Skeletal muscle cell (primary cell): ENCODE data around the gene ARPC2.
A peak's percentile ranks its signal among the peaks of the same experiment; 100 is the strongest.
"Not testable (repeated sequence)": the region's sequence is repeated elsewhere in the genome, so short reads cannot be mapped to it uniquely, and the experiment has no call there.

Experiments
- DNase-seq: peaks from one replicate; pipeline ENCODE4 v3.0.0-alpha.2; 2010; ENCODE audit warnings: low read depth
- H3K4me3 ChIP-seq: 2 replicates; pipeline ENCODE4 v1.5.1; 2011; ENCODE audit warnings: low read depth, mild to moderate bottlenecking, control low read depth, low read length, moderate library complexity

ARPC2 gene

DNA sequence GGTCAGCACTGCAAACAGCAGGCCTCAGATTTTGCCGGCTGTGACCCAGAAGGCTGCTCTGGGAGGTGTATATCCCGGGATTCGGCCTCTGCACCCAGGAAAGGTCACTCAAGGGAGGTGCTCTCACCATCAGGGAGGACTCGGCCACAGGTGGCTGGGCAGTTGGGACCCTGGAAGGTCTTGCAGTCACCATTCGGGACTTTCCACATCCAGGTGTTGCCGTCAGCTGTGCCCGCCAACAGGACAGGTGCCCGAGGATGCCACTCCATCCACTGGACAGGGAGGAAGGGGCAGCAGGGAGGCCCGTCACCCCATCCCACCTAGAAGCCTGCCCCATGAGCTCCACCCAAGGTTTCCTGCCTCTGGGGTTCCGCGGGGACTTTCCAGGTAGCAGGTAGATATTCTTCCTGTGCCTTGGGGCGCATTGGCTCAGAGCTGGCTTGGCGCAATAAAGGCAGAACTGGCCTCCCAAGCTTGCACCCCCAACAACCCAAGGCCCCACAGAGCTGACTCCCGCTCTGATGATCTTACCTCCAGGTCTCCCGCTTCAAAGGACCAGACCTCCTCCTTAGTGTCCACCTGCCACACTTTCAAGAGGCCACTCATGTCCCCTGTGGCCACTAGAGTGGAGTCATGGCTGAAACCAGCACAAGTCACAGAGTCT is 49.5 kb downstream of the ARPC2 start:
- DNase-seq: no peak
- H3K4me3 ChIP-seq: no peak overlapping the region

DNA sequence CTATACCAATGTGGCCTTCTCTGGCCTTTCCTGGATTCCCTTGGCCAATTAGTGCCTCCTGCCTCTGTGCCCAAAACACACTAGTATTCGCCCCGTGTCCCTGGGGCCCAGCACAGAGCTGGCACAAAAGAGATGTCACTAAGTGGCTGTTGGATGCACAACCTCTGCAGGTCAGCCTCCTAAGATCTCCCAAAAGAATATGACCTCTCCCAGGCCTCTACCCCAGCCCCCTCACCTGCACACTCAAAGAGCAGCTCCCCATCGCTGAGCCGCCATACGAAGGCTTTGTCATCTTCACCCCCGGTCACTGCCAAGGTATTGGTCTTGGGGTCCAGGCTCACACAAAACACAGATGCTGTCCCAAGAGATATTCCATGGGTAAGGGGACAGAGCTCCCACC is 50.3 kb downstream of the ARPC2 start:
- H3K4me3 ChIP-seq: no peak overlapping the region
- no peak for DNase-seq

DNA sequence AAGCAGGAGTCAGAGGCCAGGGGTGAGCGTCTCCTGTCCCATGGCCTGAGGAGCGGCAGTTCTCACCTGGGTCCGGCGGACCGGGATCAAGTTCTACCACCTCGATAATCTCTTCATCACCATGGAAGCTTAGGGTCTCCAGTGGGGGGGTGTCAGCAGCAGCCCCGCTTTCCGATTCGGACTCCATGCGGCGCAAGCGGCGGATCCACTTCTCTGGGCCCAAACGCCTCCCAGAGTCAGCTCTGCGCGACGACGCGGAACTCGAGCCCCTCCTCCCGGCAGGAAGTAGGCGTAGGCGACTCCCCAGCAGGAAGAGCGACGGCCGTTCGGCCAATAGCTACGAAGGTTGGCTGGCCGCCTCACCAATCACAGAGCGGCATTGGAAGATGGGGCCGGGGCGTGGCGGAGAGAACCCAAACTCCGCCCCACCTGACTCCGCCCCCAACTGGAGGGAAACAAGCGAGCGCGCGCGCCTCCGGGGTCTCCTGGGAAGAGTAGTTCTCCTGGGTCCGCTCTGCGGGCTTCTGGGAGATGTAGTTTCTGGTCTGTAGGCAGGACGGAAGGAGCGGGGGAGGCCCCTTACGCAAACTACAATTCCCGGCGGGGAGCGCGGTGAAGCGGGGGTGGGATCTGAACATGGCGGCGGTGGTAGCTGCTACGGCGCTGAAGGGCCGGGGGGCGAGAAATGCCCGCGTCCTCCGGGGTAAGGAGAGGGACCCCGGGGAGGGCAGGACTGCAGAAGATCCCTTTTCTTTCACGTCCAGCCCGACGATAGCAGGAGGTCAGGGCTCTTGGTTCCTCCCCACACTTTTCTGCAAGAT is 53.1 kb downstream of the ARPC2 start, which contains the start of the genes AAMP and PNKD:
AAMP (minus strand) TSS at position 238 of the 821 bp plus-strand sequence; CDS start at position 187, 51 bp downstream.
PNKD (plus strand) TSS at position 620 of the 821 bp plus-strand sequence; CDS start at position 637, 17 bp downstream.
- peak; percentile 98 for DNase-seq
- H3K4me3 ChIP-seq: peak within 1 kb of the TSS; percentile 92

DNA sequence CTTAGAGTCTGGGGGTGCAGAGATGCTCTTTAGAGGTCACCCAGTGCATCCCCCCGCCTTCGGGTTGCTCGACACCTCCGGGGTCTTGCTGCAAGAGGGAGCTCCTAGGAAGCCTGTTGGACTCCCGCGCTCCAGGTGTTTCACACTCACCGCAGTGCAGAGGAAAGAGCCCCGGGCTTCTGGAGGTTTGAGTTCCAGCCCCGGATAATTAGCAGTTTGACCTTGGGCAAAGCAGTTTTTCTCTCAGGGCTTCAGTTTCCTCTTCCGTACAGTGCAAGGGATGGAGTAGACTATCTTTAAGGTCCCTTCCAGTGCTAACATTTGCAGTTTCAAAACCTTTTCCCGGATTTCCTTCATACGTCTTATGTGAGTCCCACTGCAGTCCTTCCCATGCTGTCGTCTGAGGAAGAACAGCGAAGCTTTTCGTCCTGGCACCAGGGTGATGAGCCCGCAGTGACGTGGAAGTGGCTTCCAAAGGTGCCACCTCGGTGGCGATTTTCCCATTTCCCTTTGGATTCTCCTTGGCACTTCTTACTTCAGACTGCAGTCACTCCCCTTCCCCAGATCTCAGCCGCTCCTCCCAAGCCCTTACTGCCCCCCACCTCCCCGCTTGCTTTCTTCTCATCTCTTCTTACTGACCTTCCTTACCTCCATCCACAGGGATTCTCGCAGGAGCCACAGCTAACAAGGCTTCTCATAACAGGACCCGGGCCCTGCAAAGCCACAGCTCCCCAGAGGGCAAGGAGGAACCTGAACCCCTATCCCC is 53.9 kb downstream of the ARPC2 start:
- no peak for DNase-seq
- peak overlapping the region; percentile 71 for H3K4me3 ChIP-seq

DNA sequence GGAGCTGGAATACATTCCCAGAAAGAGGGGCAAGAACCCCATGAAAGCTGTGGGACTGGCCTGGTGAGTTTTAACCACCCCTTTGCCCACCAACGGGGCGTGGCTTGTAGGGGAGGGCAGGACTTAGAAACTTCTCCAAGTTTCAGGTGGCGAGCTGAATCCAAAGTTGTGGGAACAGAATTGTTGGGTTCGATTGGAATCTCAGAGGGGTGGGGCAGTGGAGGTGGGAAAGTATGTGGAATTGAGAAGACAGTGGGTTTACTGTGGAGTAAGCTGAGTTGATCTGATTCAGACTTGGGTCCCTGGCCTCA is 54.5 kb downstream of the ARPC2 start:
- DNase-seq: no peak
- peak overlapping the region; percentile 71 for H3K4me3 ChIP-seq

DNA sequence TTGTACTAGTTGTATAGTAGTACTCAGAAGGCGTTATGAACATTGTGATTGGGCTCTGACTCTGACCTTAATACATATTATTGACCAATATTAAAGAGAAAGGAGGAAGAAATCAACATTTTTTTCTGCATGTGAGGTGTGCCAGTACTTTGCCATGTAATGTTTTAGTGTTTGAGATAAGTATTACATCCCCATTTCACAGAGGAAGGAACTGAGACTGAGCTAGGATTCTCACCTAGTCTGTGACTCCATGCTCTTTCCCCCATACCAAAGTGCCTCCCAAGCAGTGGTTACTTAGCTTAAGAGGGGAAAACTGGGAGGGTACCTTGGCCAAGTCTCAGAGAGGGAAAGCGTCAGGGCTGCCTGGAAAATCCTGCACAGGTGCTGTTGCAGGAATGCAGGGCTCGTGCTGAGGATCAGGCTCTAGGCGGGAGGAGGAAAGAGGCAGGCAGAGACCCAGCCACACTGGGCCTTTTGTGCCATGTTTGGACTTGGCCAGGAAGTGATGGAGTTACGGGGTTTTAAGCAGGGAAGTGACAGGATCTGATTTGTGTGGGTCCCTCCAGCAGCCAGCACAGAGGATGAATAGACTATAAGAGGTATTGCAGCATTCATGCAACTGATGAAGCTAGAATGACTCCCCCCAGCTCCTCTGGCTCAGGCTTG is 55.0 kb downstream of the ARPC2 start:
- no peak for DNase-seq
- no peak overlapping the region for H3K4me3 ChIP-seq

DNA sequence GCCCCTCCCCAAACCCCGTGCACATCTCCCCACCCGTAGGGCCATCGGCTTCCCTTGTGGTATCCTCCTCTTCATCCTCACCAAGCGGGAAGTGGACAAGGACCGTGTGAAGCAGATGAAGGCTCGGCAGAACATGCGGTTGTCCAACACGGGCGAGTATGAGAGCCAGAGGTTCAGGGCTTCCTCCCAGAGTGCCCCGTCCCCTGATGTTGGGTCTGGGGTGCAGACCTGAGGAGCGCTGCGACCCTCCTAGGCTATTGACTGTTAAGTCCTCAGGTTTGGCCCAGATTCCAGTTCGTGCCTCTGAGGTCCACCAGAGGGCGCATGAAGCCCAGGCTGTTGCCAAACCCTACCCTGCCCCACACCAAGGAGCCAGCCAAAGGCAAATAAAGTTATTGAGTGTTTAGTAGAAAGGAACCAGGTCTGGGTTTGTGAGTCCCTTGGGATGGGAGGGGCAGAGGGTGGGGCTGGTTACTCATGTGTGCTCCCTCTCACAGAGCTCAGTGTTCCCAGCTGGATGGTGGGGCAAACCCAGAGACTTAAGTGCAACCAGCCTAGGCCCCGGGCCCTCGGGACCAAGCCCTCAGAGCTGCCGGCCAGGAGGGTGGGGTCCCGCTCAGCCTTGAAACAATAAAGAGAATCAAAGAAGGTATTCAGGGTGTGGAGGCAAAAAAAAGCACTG is 55.7 kb downstream of the ARPC2 start:
- H3K4me3 ChIP-seq: no peak overlapping the region

DNA sequence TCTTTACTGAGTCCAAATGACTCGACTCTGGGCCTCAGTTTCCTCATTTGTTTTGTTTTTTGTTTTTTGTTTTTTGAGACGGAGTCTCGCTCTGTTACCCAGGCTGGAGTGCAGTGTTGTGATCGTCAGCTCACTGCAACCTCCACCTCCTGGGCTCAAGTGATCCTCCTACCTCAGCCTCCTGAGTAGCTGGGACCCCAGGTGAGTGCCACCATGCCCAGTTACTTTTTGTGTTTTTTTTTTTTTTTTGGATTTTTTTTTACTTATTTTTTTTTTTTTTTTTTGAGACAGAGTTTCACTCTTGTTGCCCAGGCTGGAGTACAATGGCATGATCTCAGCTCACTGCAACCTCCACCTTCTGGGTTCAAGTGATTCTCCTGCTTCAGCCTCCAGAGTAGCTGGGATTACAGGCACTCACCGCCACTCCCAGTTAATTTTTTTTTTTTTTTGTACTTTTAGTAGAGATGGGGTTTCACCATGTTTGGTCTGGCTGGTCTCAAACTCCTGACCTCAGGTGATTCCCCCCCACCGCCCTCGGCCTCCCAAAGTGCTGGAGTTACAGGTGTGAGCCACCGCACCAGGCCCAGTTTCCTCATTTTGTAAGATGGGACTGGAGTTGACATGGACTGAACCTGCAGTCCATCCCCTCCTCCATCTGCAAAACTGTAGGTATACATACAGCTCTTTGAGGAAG is 56.4 kb downstream of the ARPC2 start:
- H3K4me3 ChIP-seq, DNase-seq: not testable (repeated sequence)

More for the DNA sequence above, 55.7 kb downstream of the ARPC2 start:
- peak; percentile 89 for DNase-seq

DNA sequence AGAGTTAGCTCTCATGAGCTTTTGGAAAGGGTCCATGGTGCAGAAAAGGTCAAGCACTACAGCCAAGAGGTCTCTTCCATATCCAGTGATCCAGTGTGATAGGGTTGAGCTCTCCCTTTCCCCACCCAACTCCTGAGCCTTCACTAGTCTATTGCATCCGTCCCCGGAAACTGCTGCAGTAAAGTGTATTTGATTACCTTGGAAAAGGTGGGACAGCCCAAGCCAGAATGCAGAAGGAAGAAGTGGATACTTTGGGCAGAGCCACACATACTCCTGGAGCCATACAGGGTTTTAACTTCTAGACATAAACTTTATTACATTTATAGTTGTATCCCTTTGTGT is 56.9 kb downstream of the ARPC2 start:
- no peak overlapping the region for H3K4me3 ChIP-seq
- DNase-seq: no peak

DNA sequence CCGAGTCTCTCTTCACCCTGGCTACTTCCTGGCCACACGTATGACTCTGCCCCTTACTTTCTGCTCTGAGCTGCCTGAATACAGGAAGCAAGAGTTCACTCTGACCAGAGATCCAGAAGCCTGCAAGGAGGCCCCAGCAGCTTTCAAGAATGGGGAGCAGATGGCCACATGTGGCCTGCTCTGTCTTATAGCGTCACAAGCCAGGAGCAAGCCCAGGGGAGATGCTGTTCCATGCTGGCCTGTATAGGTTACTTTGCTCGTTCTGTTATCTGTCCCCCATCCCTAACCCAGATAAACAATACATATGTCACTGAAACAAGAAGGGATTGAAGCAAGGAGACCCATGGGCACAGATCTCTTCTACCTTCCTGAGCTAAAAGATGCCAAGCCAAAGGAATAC is 57.6 kb downstream of the ARPC2 start:
- no peak overlapping the region for H3K4me3 ChIP-seq

DNA sequence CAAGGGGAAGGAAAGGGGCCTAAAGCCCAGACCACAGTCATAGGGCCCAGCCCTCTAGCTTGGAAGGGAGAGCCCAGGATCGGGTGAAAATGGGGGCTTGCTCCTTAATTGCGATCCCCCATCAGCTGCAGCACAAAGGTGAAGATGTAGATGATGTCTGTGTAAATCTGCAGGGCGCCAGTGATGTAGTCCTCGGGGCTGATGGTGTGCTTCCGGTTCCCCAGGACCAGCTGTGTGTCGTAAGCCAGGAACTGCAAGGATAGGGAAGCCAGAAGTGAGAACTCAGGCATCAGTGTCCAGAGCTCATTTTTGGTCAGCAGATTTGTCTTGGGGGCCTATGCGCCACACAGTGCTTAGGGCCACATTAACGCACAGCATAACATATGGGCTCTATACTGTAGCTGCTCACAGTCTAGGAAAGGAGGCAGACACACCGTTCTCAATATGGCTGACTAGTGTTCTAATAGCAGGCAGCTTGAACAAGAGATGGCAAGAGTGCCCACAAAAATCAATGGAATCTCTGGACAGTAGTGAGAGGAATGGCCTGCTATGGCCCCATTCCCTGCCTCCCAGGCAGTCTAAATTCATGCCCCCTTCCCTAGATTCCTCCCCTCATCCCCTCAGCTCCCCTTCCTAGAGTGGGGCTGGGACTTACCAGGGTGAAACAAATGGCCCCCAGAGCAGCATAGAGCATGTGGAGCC is 58.5 kb downstream of the ARPC2 start:
- no peak for DNase-seq

More for the DNA sequence above, 57.6 kb downstream of the ARPC2 start:
- no peak for DNase-seq

DNA sequence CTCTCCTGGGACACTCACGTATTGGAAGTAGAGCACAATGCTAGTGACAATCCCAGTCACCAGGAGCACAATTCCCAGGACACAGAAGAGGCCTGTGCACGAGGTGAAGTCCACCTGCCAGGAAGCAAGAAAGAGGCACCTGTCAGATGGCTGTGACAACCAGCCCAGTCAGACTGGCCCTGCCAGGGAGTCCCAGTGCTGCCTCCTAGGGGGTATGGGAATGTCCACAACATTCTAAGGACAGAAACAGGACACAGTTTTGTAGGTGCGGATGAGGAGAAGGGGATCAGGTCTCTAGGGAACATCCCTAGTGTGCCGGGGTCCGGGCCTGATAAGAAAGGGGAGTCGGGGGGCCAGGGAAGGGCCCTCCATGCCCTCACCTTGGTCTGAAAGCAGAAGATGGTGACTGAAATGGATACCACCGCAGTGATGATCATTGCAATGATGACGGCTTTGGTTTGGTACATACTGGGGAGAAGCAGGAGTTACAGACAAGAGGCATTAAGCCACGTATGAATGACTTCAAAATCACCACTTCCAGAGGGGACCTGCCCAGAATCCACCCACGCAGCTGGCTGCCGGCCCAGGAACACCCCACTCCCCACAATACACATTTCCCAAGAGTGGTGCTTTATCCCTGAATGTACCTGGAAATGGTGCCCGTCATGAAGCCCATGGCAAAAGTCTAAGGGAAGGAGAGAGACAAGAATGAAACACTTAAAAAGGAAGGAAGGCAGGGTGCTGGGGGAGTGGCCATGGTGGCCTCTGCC is 60.2 kb downstream of the ARPC2 start:
- no peak for DNase-seq
- no peak overlapping the region for H3K4me3 ChIP-seq

More for the DNA sequence above, 58.5 kb downstream of the ARPC2 start:
- no peak overlapping the region for H3K4me3 ChIP-seq

DNA sequence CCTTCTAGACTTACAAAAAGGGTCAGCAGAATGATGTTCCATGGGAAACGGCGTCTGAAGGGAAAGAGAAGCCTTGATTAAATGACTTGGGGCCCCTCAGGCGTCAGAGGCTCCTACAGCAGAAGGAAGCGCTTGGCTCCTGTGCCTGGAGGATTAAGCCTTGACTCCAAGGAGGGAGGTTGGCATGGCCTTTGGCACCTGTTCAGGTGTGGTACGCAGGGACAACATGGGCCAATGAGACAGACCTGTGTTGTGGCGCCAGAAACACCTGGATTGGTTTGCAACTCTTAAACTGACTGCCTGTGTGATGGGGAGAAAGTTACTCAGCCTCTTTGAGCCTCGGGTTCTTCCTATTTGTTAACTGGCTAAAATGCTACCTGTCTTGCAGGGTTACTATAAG is 60.9 kb downstream of the ARPC2 start:
- no peak for DNase-seq
- no peak overlapping the region for H3K4me3 ChIP-seq

DNA sequence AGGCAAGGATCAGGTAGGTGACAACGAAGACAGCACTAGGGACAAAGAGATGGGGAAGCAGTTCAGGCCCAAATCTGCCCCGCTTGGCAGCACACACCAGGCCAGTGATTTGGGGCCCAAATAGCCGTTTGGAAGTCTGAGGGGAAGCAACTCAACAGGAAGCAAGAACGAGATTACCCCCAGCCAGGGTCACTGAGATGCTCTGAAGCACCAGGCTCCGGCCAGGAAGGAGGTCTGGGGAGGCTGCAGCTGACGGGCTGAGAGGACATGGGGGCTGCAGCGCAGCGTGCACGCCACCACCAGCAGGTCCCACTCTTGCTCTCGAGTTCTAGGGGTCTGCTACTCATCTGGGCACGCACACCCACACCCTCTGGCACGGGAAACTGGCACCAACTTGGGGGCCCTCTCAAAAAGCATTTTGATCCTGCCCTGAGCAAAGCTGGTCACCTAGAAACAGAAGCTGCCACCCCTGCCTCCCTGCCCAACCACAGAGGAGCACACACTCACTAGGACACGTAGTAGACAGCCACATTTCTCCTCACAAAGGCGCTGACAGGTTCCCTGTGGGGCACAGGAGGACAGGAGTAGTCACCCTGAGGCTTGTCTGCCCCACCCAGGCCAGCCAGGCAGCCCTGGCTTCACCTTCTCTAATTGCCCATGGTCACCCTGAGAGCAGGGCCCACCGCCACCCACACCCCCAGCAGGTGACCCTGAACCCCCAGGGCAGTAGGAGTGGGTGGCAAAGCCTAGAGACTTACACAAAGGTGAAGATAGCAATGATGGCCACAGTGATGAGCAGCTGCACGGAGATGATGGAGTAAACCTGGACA is 61.8 kb downstream of the ARPC2 start:
- no peak overlapping the region for H3K4me3 ChIP-seq
- DNase-seq: no peak

DNA sequence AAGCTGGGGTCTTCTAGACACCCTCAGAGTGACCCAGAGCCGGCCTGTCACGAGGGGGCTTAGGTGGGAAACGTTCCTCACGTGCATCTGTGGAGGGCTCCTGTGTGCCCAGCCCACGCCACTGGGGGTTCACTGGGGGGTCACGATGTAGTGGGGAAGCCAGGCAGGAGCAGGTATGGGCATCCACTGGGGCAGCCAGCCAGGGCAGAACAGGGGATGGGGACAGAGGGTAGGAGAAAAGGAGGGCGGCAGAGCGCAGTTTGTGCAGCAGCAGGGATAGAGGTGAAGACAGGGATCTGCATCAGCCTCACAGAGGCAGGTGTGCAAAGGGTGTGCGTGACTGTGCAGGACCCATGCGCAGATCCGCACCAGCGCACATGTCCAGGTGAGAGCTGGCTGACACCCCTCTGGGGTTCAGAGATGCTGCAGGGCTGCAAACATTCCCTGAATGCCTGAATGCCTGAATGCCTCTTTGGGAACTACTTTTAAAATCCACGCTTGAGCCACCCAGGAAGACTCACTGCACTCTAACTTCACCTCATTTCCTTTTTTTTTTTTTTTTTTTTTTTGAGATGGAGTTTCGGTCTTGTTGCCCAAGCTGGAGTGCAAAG is 63.4 kb downstream of the ARPC2 start:
- no peak overlapping the region for H3K4me3 ChIP-seq
- no peak for DNase-seq

DNA sequence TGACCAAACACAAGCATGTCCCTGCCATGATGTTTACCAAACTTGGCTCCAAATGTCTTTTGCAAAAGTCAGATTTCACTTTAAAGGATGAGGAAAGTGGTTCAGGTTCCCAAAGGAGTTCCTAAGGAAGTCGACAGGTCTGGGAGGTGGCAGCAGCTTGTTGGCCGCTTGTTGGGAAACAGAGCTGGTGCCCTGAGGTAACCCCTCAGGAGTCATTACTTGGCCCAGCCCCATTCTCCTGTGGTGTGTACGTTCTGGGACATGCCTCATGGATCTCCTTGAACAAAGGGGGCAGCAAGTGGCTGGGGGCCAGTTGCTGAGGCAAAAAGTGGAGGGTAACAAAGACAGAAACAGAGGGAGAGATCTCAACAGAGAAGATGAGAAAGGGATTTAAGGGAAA is 64.5 kb downstream of the ARPC2 start:
- no peak overlapping the region for H3K4me3 ChIP-seq
- DNase-seq: no peak
